ENCODE data around the gene ADGRV1. TPM values are rescaled to one million over a fixed set of nuclear protein-coding genes. Genes with fewer than 3 reads are reported as not detected.

Gene ADGRV1
- polyA plus RNA-seq, 1 donor from 2014 or later, result 3.7 TPM

- Histone ChIP-seq H3K27me3 (ENCODE audit: insufficient read depth, low read depth, low read length) (no peaks in the 10 kb centered on the region), H3K36me3 (ENCODE audit: insufficient read depth, low read length) (no peaks in the 10 kb centered on the region), H3K9me2 (ENCODE audit: insufficient read depth, low read length) (no peaks in the 10 kb centered on the region), H3K9ac (ENCODE audit: low read length) (no peak overlapping the region), H3K79me2 (replicated peaks; ENCODE audit: insufficient read depth, low read length) (no peaks in the 10 kb centered on the region), H4K20me1 (ENCODE audit: insufficient read depth) (no peaks in the 10 kb centered on the region), H3F3A (ENCODE audit: insufficient read depth, low read length, poor library complexity, severe bottlenecking) (no peaks in the 10 kb centered on the region), H2AFZ (ENCODE audit: low read depth, low read length) (no peak overlapping the region), H3K4me2 (ENCODE audit: low read length) (no peak overlapping the region), H3K9me3 (ENCODE audit: low read length) (no peaks in the 10 kb centered on the region), H3K27ac (ENCODE audit: low read length) (no peak overlapping the region), H3K4me3 (ENCODE audit: low read length) (no peak overlapping the region)
- TF ChIP-seq REST (IDR thresholded peaks at IDR 0.05; ENCODE audit: borderline replicate concordance) (no peak), POLR2AphosphoS5 (IDR thresholded peaks at IDR 0.05) (no peak), RAD21 (conservative IDR thresholded peaks at IDR 0.05) (no peak), EZH2 (IDR thresholded peaks at IDR 0.05; ENCODE audit: borderline replicate concordance, insufficient read depth, low read length, poor library complexity, severe bottlenecking) (no peak), EP300 (conservative IDR thresholded peaks at IDR 0.05; ENCODE audit: poor library complexity, severe bottlenecking) (no peak), CTCF (IDR thresholded peaks at IDR 0.05; ENCODE audit: poor library complexity, severe bottlenecking) (no peak), TAF1 (IDR thresholded peaks at IDR 0.05; ENCODE audit: low read depth) (no peak), SMC3 (conservative IDR thresholded peaks at IDR 0.05; ENCODE audit: poor library complexity) (no peak), MXI1 (conservative IDR thresholded peaks at IDR 0.05; ENCODE audit: poor library complexity, severe bottlenecking) (no peak)
Observed at GRCh38 chr5:91103353-91104061, 544.9 kb downstream of the ADGRV1 start.

GRCh38 chr5:91104062-91104448, 545.5 kb downstream of the ADGRV1 start:
- H4K20me1 ChIP-seq (ENCODE audit: insufficient read depth), result no peaks in the 10 kb centered on the region
- no peaks in the 10 kb centered on the region for H3K79me2 ChIP-seq (replicated peaks; ENCODE audit: insufficient read depth, low read length)
- no peaks in the 10 kb centered on the region for H3K27me3 ChIP-seq (ENCODE audit: insufficient read depth, low read depth, low read length)
- TF ChIP-seq RAD21 (conservative IDR thresholded peaks at IDR 0.05) (no peak), EP300 (conservative IDR thresholded peaks at IDR 0.05; ENCODE audit: poor library complexity, severe bottlenecking) (no peak), REST (IDR thresholded peaks at IDR 0.05; ENCODE audit: borderline replicate concordance) (no peak), TAF1 (IDR thresholded peaks at IDR 0.05; ENCODE audit: low read depth) (no peak), EZH2 (IDR thresholded peaks at IDR 0.05; ENCODE audit: borderline replicate concordance, insufficient read depth, low read length, poor library complexity, severe bottlenecking) (no peak), SMC3 (conservative IDR thresholded peaks at IDR 0.05; ENCODE audit: poor library complexity) (no peak)
- H3K4me2 ChIP-seq (ENCODE audit: low read length), result no peak overlapping the region
- no peak overlapping the region for H3K27ac ChIP-seq (ENCODE audit: low read length)
- no peaks in the 10 kb centered on the region for H3F3A ChIP-seq (ENCODE audit: insufficient read depth, low read length, poor library complexity, severe bottlenecking)
- H2AFZ ChIP-seq (ENCODE audit: low read depth, low read length), result no peak overlapping the region
- H3K9ac ChIP-seq (ENCODE audit: low read length), result no peak overlapping the region
- no peaks in the 10 kb centered on the region for H3K9me3 ChIP-seq (ENCODE audit: low read length)
- no peaks in the 10 kb centered on the region for H3K9me2 ChIP-seq (ENCODE audit: insufficient read depth, low read length)
- no peaks in the 10 kb centered on the region for H3K36me3 ChIP-seq (ENCODE audit: insufficient read depth, low read length)
- no peak overlapping the region for H3K4me3 ChIP-seq (ENCODE audit: low read length)

Measured in neural cell (in vitro differentiated cells).